ENCODE data around the gene CD83. TPM values are rescaled to one million over a fixed set of nuclear protein-coding genes. Genes with fewer than 3 reads are reported as not detected.

CD83 gene
- total RNA-seq, 1 experiment from 2014 or later: 7.0 TPM

DNA sequence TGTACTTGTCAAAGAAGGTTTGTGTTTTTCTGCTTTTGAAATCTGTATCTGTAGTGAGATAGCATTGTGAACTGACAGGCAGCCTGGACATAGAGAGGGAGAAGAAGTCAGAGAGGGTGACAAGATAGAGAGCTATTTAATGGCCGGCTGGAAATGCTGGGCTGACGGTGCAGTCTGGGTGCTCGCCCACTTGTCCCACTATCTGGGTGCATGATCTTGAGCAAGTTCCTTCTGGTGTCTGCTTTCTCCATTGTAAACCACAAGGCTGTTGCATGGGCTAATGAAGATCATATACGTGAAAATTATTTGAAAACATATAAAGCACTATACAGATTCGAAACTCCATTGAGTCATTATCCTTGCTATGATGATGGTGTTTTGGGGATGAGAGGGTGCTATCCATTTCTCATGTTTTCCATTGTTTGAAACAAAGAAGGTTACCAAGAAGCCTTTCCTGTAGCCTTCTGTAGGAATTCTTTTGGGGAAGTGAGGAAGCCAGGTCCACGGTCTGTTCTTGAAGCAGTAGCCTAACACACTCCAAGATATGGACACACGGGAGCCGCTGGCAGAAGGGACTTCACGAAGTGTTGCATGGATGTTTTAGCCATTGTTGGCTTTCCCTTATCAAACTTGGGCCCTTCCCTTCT lies 18.4 kb downstream of the CD83 start:
- Histone ChIP-seq H4K20me1 (ENCODE audit: control insufficient read depth, insufficient read depth, insufficient read length) (no peaks in the 10 kb centered on the region), H2AK5ac (ENCODE audit: insufficient read length, low read length) (no peak overlapping the region), H2BK20ac (ENCODE audit: low read depth, low read length, poor library complexity, severe bottlenecking) (no peak overlapping the region), H3K79me2 (ENCODE audit: insufficient read depth, low read length) (no peaks in the 10 kb centered on the region), H3K56ac (ENCODE audit: insufficient read length, low read depth, low read length) (no peak overlapping the region), H2BK5ac (ENCODE audit: insufficient read length, low read length) (no peak overlapping the region), H2BK12ac (ENCODE audit: insufficient read length, low read depth, low read length) (no peak overlapping the region), H3K4me1 (ENCODE audit: insufficient read depth, low read length) (no peaks in the 10 kb centered on the region; the same call in 1 of the 2 replicates), H3K27ac (ENCODE audit: insufficient read length, low read depth, low read length) (no peak overlapping the region), H3T11ph (ENCODE audit: low read length) (no peak overlapping the region), H4K5ac (ENCODE audit: insufficient read length, low read depth, low read length) (no peak overlapping the region), H3K27me3 (ENCODE audit: insufficient read depth, low read length) (no peaks in the 10 kb centered on the region), H3K79me1 (ENCODE audit: insufficient read depth, low read depth, low read length, poor library complexity, severe bottlenecking) (no peaks in the 10 kb centered on the region), H2AFZ (ENCODE audit: low read length) (no peak overlapping the region), H4K91ac (ENCODE audit: insufficient read length, low read depth, low read length) (no peak overlapping the region), H4K8ac (replicated peaks; ENCODE audit: insufficient read length, low read depth, low read length) (no peak overlapping the region), H2BK15ac (ENCODE audit: low read depth, low read length) (no peak overlapping the region), H2BK120ac (ENCODE audit: low read depth, low read length, poor library complexity, severe bottlenecking) (no peak overlapping the region), H3K14ac (ENCODE audit: insufficient read depth, low read length) (no peak overlapping the region), H3K4me2 (ENCODE audit: insufficient read depth, insufficient read length, low read length) (no peak overlapping the region), H3K23ac (ENCODE audit: insufficient read length, low read depth, low read length) (no peak overlapping the region), H3K4ac (ENCODE audit: low read depth, low read length) (no peak overlapping the region), H3K9me3 (ENCODE audit: control insufficient read depth, low read depth, low read length) (no peaks in the 10 kb centered on the region), H3K18ac (ENCODE audit: insufficient read length, low read depth, low read length) (no peak overlapping the region), H3K9ac (ENCODE audit: extremely low read depth, insufficient read length, low read length) (no peak overlapping the region), H3K23me2 (ENCODE audit: insufficient read length, low read depth, low read length, poor library complexity, severe bottlenecking) (no peaks in the 10 kb centered on the region)
- peaks cover 4 to 5% of the 10 kb centered on the region in 2 experiments for H3K4me1 Mint-ChIP-seq
- WGBS (ENCODE audit: extremely low coverage, insufficient read length, low lambda C conversion rate): no CpG with 5 or more reads among the region's 9 CpGs
- no peak overlapping the region for H3K27ac Mint-ChIP-seq
- peaks cover 0 to 2% of the 10 kb centered on the region in 2 experiments; a peak in 1 of 5 replicates for H3K9me3 Mint-ChIP-seq
- H3K36me3 Mint-ChIP-seq (ENCODE audit: insufficient read depth in 1 of 3, low read depth in 3 of 3): peaks cover 0 to 6% (median 0%) of the 10 kb centered on the region in 3 experiments; a peak in 3 of 7 replicates
- no peak for DNase-seq
- H3K27me3 Mint-ChIP-seq (ENCODE audit: low read depth): no peaks in the 10 kb centered on the region
- no peak overlapping the region for H3K4me3 Mint-ChIP-seq
- TF ChIP-seq, protein P1, sequence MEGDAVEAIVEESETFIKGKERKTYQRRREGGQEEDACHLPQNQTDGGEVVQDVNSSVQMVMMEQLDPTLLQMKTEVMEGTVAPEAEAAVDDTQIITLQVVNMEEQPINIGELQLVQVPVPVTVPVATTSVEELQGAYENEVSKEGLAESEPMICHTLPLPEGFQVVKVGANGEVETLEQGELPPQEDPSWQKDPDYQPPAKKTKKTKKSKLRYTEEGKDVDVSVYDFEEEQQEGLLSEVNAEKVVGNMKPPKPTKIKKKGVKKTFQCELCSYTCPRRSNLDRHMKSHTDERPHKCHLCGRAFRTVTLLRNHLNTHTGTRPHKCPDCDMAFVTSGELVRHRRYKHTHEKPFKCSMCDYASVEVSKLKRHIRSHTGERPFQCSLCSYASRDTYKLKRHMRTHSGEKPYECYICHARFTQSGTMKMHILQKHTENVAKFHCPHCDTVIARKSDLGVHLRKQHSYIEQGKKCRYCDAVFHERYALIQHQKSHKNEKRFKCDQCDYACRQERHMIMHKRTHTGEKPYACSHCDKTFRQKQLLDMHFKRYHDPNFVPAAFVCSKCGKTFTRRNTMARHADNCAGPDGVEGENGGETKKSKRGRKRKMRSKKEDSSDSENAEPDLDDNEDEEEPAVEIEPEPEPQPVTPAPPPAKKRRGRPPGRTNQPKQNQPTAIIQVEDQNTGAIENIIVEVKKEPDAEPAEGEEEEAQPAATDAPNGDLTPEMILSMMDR (conservative IDR thresholded peaks at IDR 0.05): no peak
